ENCODE measurements around the gene CLEC6A. TPM values are rescaled to one million over a fixed set of nuclear protein-coding genes. Genes with fewer than 3 reads are reported as not detected.

The CLEC6A gene
- total and polyA plus RNA-seq, 2 of the 8 experiments (the other 6 are each of a cell fraction or from before 2014, with no cell fraction given), result not detected

- TF ChIP-seq SIN3A (conservative IDR thresholded peaks at IDR 0.05 in 1 of 2, IDR thresholded peaks at IDR 0.05 in 1 of 2; ENCODE audit: low read depth in 1 of 2, low read length in 2 of 2), result no peak
- no peak for TF ChIP-seq MAFK (IDR thresholded peaks at IDR 0.05; ENCODE audit: low read depth, low read length)
- TF ChIP-seq TAF1 (IDR thresholded peaks at IDR 0.05; ENCODE audit: low read depth, low read length), result no peak
- TF ChIP-seq FOSL1 (IDR thresholded peaks at IDR 0.05; ENCODE audit: insufficient read depth, low read depth, low read length), result no peak
- TF ChIP-seq CHD1 (IDR thresholded peaks at IDR 0.05; ENCODE audit: low read depth, low read length), result no peak
- TF ChIP-seq SP2 (IDR thresholded peaks at IDR 0.05; ENCODE audit: low read length), result no peak
- TF ChIP-seq TBP (IDR thresholded peaks at IDR 0.05; ENCODE audit: low read depth, low read length), result no peak
- no peak for TF ChIP-seq EP300 (IDR thresholded peaks at IDR 0.05; ENCODE audit: borderline replicate concordance in 1 of 2, low read depth in 2 of 2, low read length in 2 of 2)
- no peak for TF ChIP-seq EGR1 (IDR thresholded peaks at IDR 0.05; ENCODE audit: borderline replicate concordance, low read depth, low read length)
Observed at GRCh38 chr12:8517971-8518370, 62.2 kb downstream of the CLEC6A start (continued).

All from H1 (cell line).